Skin epidermis (tissue), 12 donors: ENCODE measurements around the gene TRPC4.
A peak's percentile ranks its signal among the peaks of the same experiment; 100 is the strongest.

Source experiments
- H3K27ac ChIP-seq, 21 experiments: fragments of 200-600 bp; sonication (generic) in 11 of 21; one replicate each; pipeline ENCODE4 v1.5.0; 2020; ENCODE audit warnings: mild to moderate bottlenecking in 3 of 21, inconsistent platforms in 2 of 21, moderate library complexity in 2 of 21
- H3K4me3 ChIP-seq, 7 experiments: fragments of 200-600 bp; sonication (generic) in 2 of 7; one replicate each; pipeline ENCODE4 v1.5.0; 2020; ENCODE audit warnings: inconsistent platforms in 2 of 7, mild to moderate bottlenecking in 2 of 7, moderate library complexity in 1 of 7

The TRPC4 gene

DNA sequence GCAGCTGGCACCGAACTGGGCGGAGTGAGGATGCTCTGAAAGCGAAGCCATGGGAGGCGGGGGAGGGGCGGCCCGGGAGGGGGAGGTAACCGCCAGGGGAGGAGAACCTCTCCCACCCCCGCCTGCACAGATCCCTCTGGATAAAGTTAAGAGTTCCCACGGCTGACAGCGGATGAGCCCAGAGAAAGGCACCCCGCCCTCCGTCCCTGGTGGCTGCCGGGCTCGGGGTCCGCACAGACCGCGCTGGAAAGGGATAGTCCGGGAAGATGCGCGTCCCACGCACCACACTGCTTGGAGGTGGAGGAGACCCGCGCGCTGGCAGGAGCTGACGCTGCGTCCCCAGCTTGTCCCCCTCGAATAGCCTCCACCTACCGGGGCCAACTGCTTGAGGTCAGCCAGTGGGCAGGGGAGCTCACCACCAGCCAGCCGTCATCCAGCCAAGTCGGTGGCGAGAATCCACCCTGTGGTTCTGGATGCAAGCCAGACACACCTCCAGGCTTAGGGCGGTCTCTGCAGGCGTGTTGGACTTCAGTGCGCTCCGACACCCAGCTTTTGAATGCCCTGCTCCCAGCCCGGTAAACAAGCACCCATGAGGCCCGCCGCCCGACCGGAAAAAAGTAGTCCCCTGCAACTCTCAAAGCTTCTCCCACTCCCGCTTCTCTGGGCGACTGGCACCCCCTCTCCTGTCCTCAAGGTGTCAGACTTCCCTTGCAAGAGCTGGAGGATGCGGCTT lies at the start of gene TRPC4:
Gene TRPC4 (minus strand): TSS at position 17 of the 733 bp plus-strand sequence. CDS start 86,439 bp downstream, outside the sequence.
- peak within 1 kb of the TSS in 6 of 7 experiments; percentile 10 to 27 (median 23) for H3K4me3 ChIP-seq
- H3K27ac ChIP-seq = peak within 1 kb of the TSS in 1 of 21 experiments; percentile 46

DNA sequence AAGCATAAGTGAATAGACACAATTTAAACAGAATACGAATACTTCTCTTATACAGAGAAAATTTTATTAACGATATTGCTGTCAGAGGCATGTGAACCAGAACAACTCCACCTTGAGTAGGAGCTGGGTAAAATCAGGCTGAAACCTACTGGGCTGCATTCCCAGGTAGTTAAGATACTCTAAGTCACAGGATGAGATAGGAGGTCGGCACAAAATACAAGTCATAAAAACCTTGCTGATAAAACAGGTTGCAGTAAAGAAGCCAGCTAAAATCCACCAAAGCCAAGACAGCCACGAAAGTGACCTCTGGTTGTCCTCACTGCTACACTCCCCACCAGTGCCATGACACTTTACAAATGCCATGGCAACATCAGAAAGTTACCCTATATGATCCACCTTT lies 49.2 kb upstream of the TRPC4 start:
- H3K4me3 ChIP-seq = no peak overlapping the region
- no peak overlapping the region for H3K27ac ChIP-seq

- H3K27ac ChIP-seq = no peak overlapping the region
- no peak overlapping the region for H3K4me3 ChIP-seq
These were observed 48.6 kb upstream of the TRPC4 start for GRCh38 chr13:37918116-37918714.

- Histone ChIP-seq H3K4me3 (no peak overlapping the region), H3K27ac (no peak overlapping the region)
These were observed 45.3 kb upstream of the TRPC4 start for GRCh38 chr13:37914781-37915391.

GRCh38 chr13:37910790-37911189 lies 41.2 kb upstream of the TRPC4 start:
- Histone ChIP-seq H3K27ac (no peak overlapping the region), H3K4me3 (no peak overlapping the region)

- Histone ChIP-seq H3K4me3 (no peak overlapping the region), H3K27ac (no peak overlapping the region)
These were observed 37.3 kb upstream of the TRPC4 start for GRCh38 chr13:37906880-37907279.

DNA sequence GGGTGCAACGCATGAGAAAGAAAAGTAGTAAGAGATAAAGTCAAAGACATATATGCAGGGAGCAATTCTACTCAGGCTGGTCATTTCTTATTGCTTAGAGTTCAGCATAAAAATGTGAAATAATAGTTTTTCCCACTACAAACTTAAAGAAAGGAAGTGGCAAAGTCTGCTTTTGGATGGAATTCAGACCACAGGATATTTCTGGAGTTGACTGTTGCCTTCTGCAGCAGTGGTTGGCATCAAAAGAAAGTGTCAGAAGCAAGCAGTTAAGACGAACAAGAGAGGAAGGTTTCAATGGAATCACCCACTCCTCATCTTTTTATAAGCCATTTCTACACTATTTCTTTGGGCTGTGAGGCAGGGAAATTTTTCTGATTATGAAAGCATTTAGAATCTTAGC lies 36.2 kb upstream of the TRPC4 start:
- Histone ChIP-seq H3K27ac (no peak overlapping the region), H3K4me3 (no peak overlapping the region)

DNA sequence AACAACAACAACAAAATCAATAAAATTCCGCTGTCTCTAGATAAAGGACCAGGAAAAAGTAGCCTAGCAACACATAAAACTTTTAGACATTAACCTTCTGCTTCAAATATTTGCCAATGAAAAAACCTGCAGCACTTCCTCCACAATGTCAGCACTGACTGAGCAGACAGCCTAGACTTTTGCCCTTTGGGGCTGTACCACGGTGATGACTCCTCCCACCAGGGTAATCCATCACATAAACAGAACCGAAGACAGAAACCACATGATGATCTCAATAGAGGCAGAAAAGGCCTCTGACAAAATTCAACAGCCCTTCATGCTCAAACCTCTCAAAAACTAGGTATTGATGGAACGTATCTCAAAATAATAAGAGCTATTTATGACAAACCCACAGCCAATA lies 30.2 kb upstream of the TRPC4 start:
- no peak overlapping the region for H3K4me3 ChIP-seq
- H3K27ac ChIP-seq = no peak overlapping the region

GRCh38 chr13:37893321-37893720 lies 23.7 kb upstream of the TRPC4 start:
- H3K4me3 ChIP-seq = no peak overlapping the region
- H3K27ac ChIP-seq = no peak overlapping the region

DNA sequence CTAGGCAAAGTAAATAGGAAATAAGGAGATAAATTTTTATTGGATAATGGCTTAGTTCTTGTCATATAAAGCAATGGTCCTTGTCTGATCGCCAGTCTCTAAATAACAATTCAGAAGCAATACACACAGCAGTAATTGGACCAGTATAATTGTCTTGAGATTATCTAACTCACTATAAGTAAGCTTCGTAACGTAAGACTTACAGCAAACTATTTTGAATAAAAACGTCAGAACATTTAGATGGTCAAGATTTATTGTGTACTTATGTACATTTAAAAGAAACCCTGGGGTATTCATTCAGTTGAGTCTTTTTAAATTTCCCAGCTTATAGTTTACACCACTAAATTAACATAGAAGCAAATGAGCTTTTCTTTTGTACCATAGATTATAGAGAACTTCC lies 20.2 kb upstream of the TRPC4 start:
- Histone ChIP-seq H3K4me3 (no peak overlapping the region), H3K27ac (no peak overlapping the region)

DNA sequence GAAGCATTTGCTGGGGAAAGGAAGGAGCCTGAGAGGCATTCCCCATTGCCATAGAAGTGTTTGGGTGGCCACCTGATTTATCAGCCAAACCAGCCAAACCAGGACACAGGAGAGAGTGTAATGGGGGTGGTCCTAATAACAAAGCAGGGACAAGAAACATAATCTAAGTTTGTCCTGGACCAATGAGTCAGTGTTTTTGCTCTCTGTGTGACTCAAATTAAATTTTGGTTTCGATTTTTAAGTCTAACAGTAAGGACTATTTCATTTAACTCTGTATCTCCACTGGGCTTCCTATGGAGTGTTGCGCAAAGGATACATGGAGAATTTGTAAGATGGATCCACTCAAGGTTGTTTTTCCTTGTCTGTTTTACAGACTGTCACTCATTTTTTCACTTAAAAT lies 19.5 kb upstream of the TRPC4 start:
- H3K4me3 ChIP-seq = no peak overlapping the region
- no peak overlapping the region for H3K27ac ChIP-seq

DNA sequence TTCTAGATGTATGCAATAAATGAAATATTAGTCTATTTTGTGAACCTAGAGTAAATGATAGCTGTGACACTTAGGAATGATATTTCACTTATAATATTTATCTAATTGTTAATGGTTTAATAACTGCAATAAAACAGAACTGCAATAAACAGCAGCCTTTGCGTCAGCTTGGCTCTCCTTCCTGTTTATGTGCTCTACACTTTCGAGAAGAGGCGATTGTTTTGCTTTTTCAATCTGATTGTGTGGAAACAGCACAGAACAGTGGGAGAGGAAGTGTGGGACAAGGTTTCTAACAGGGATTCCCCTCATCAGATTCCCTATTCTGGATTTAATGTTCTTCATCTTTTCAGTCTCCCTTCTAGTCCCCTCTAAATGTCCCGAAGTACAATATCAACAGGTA lies 17.3 kb upstream of the TRPC4 start:
- H3K4me3 ChIP-seq = no peak overlapping the region
- H3K27ac ChIP-seq = no peak overlapping the region

DNA sequence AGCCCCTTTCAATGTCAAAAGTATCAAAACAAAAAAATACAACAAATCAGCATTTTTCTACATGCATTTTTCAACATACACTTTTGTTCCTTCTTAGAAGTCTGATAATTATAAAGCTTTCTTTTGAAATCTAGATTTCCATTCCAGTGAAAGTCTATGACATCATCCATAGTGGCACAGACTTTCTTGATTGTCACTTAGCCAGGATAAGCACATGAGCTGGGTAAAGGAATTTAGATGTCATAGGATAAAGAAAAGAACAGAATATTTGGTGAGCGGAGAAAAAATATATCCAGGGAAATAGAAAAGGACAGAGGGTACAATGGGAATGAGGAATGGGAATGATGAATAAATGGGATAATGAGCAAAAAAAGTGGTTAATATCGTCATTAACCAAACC lies 15.1 kb upstream of the TRPC4 start:
- H3K27ac ChIP-seq = no peak overlapping the region
- H3K4me3 ChIP-seq = no peak overlapping the region

- no peak overlapping the region for H3K4me3 ChIP-seq
- H3K27ac ChIP-seq = no peak overlapping the region
These were observed 14.5 kb upstream of the TRPC4 start for GRCh38 chr13:37884026-37884425.

DNA sequence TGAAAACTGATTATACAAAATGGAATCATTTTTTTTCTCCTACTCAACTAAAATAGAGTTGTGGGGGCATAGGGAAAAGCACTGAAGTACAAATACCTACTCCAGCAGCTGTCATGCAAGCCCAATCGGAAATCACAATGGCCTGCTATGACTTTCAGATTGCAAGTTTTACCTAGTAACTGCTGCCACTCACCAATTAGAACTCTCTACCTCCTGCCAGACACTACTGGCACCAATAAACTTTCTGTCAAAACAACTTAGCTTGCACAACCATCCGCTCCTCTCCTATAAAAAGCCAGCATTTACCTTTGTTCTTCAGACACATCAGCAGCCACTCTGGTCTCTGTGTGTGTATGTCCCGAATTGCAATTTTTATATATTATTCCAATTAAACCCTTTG lies 9.3 kb upstream of the TRPC4 start:
- no peak overlapping the region for H3K4me3 ChIP-seq
- no peak overlapping the region for H3K27ac ChIP-seq

DNA sequence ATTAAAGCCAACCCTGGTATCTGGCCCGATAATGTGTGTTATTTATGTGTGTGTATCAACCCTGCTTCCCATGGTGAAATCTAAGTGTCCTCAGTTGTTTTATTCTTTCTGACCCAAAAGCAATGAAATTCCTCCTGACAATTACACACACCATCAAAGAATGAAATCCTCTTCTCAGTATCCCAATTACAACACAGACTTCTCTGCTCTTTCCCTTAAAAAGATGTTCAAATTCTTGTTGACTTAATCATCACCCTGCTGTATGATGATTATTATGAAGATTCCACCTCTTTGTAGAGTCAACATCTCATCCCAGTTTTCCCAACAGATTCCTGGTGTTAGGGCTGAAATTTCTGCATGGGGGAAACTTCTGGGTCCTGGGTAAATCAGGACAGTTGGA lies 8.9 kb upstream of the TRPC4 start:
- Histone ChIP-seq H3K27ac (no peak overlapping the region), H3K4me3 (no peak overlapping the region)

DNA sequence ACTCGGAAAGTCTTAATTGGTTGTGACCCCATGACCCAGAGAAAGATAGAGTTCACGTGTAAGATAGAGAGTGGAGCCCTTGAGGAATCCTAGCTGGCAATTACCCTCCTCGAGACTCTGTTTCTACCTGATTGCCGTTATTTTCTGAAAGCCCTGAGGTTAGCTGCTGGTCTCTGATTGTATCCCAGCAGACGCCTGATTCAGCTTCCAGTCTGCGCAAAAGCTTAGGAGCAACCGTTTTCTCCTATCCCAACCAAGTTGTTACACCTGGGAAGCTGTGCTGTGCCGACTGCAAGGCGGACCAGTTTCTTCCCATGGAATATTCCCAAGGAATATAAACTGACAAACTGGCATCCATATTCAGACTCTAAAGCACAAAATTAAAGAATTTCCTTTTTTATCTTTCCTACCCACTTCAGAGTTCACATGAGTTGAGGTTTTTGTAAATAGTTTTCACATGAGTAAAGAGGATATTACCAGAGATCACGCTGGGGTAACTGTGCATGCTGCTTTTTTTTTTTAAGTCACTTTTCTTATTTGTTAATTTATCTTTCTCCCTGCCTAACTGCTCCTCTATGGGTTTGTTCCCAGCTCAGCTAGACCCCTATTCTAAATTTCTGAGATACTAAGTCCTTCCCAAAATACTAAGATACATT lies 1.5 kb upstream of the TRPC4 start:
- H3K27ac ChIP-seq = no peak overlapping the region
- H3K4me3 ChIP-seq = no peak overlapping the region

DNA sequence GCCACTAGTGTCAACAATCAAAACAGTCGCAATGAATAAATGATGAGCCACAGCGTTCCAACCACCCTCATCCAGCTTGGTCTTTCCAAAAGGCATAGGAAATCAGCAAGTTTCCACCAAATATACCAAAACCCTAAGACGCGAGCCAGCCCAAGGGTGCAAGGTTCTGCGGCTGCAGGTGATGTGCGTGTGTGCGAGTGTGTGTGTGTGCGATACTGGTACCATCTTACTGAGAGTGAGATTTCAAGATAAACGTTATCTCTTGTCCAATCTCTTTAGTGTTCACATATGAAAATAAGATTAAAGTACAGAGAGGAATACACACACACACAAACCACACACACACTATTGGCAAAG lies 895 bp upstream of the TRPC4 start:
- H3K27ac ChIP-seq = no peak overlapping the region
- H3K4me3 ChIP-seq = peak overlapping the region in 1 of 7 experiments; percentile 24

GRCh38 chr13:37869506-37869755 lies 141 bp downstream of the TRPC4 start:
- H3K4me3 ChIP-seq = peak overlapping the region in 6 of 7 experiments; percentile 10 to 27 (median 23)
- peak overlapping the region in 1 of 21 experiments; percentile 28 for H3K27ac ChIP-seq

DNA sequence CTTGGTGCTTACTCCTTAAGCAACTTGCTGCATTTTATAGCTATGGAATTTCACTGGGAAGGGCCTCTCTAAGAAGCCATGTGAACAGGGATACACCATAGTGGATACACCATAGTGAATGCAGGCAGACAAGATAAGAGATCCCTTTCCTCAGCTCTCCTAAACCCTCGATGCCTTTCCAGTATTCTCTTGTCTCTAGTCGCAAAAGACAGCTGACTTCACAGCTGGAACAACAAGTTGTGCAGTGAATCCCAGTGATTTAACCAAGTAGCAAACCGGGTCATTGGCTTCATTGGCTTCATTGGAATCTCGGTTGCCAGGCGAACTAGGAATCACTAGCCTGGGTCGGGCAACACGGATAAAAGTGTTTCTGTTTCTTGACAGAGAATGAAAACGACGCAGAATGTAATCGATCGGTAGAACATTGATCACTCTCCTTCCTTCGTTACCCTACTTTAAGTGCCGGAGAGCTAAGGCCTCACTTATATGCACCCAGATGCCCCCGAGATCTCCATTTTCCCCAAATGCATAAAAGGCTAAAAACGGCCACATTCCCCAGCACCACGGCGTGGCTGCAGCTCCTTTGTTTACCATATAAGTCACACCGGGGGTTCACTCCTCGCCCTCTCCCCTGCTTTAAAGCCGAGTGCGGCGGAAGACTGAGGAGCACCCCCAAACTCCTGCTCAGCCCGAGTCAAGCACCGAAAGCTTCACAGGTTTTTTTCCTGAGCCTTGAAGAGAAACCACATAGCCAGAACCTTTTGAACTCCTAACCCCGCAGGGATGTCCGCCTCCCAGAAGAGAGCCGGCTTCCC lies 674 bp downstream of the TRPC4 start:
- H3K4me3 ChIP-seq = peak overlapping the region in 6 of 7 experiments; percentile 10 to 27 (median 23)
- H3K27ac ChIP-seq = peak overlapping the region in 1 of 21 experiments; percentile 28
